ENCODE data around the gene AOC1.

The AOC1 gene

GRCh38 chr7:150857276-150858055 is 5.1 kb downstream of the AOC1 start:
- DNase-seq (ENCODE audit: low read depth, low spot score), result no peak
- H3K4me3 ChIP-seq (ENCODE audit: low read depth, low read length), result no peak overlapping the region
- ChIA-PET POLR2A (no interaction called here), CTCF (interaction anchor here (1.5 kb wide), 1 partner anchor 41 kb away, joined by 3 read pairs; no protein-coding TSS in a partner anchor)
- no peak for TF ChIP-seq CTCF (IDR thresholded peaks at IDR 0.05; ENCODE audit: insufficient read depth, low read length, missing control alignments)

GRCh38 chr7:150858236-150859197 is 6.2 kb downstream of the AOC1 start:
- DNase-seq (ENCODE audit: low read depth, low spot score), result no peak
- no peak overlapping the region for H3K4me3 ChIP-seq (ENCODE audit: low read depth, low read length)
- ChIA-PET POLR2A (interaction anchor here (0.6 kb wide), 1 partner anchor 1944 kb away, joined by 4 read pairs; no protein-coding TSS in a partner anchor), CTCF (no interaction called here)
- TF ChIP-seq CTCF (IDR thresholded peaks at IDR 0.05; ENCODE audit: insufficient read depth, low read length, missing control alignments), result no peak

GRCh38 chr7:150860291-150860977 is 8.1 kb downstream of the AOC1 start:
- ChIA-PET CTCF (interaction anchor here (0.9 kb wide), 1 partner anchor 9 kb away, joined by 3 read pairs; no protein-coding TSS in a partner anchor), POLR2A (no interaction called here)
- no peak for TF ChIP-seq CTCF (IDR thresholded peaks at IDR 0.05; ENCODE audit: insufficient read depth, low read length, missing control alignments)

GRCh38 chr7:150860978-150861295 is 8.6 kb downstream of the AOC1 start:
- H3K4me3 ChIP-seq (ENCODE audit: low read depth, low read length), result no peak overlapping the region
- POLR2A ChIA-PET, result no interaction called here
- DNase-seq (ENCODE audit: low read depth, low spot score), result no peak
- no peak for TF ChIP-seq CTCF (IDR thresholded peaks at IDR 0.05; ENCODE audit: insufficient read depth, low read length, missing control alignments)
- CTCF ChIA-PET, result interaction anchor here (0.9 kb wide), 1 partner anchor 10 kb away, joined by 3 read pairs; no protein-coding TSS in a partner anchor

More at GRCh38 chr7:150860291-150860977, 8.1 kb downstream of the AOC1 start:
- no peak for DNase-seq (ENCODE audit: low read depth, low spot score)
- no peak overlapping the region for H3K4me3 ChIP-seq (ENCODE audit: low read depth, low read length)

- DNase-seq (ENCODE audit: low read depth, low spot score), result no peak
- POLR2A ChIA-PET, result no interaction called here
- no peak for TF ChIP-seq CTCF (IDR thresholded peaks at IDR 0.05; ENCODE audit: insufficient read depth, low read length, missing control alignments)
- CTCF ChIA-PET, result no interaction called here
- no peak overlapping the region for H3K4me3 ChIP-seq (ENCODE audit: low read depth, low read length)
These were observed 10.0 kb downstream of the AOC1 start for GRCh38 chr7:150862356-150862755.

Measured in AG04449 (cell line).